ENCODE data around the gene RPS18.

- TF ChIP-seq PBX3 (IDR thresholded peaks at IDR 0.05; ENCODE audit: insufficient replicate concordance, low read depth, low read length) (no peak), POLR2A (IDR thresholded peaks at IDR 0.05; ENCODE audit: low read depth, low read length) (no peak), EP300 (IDR thresholded peaks at IDR 0.05; ENCODE audit: borderline replicate concordance in 1 of 2, control insufficient read depth in 1 of 2, low read depth in 2 of 2, low read length in 2 of 2) (no peak), EZH2 (IDR thresholded peaks at IDR 0.05; ENCODE audit: borderline replicate concordance, control insufficient read depth, low read depth, low read length) (no peak), GATAD2B (conservative IDR thresholded peaks at IDR 0.05; ENCODE audit: low read depth) (no peak), RCOR1 (conservative IDR thresholded peaks at IDR 0.05; ENCODE audit: low read depth, low read length) (no peak), ZBTB11 (CRISPR knock-in tag; IDR thresholded peaks at IDR 0.05) (no peak)
- TF ChIP-seq, protein P1, sequence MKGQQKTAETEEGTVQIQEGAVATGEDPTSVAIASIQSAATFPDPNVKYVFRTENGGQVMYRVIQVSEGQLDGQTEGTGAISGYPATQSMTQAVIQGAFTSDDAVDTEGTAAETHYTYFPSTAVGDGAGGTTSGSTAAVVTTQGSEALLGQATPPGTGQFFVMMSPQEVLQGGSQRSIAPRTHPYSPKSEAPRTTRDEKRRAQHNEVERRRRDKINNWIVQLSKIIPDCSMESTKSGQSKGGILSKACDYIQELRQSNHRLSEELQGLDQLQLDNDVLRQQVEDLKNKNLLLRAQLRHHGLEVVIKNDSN (IDR thresholded peaks at IDR 0.05; ENCODE audit: borderline replicate concordance, extremely low read length, insufficient read depth, low read depth, low read length) = no peak
Measured at GRCh38 chr6:33278392-33278741, 6.5 kb downstream of the RPS18 start.
